Lower leg skin (tissue), 4 donors: Measurements from ENCODE around the gene ERN1. TPM values are rescaled to one million over a fixed set of nuclear protein-coding genes. Genes with fewer than 3 reads are reported as not detected.

Experiments
- DNase-seq, 2 donors: peaks; one replicate each; pipeline ENCODE4 v3.0.0-alpha.2; 2019; ENCODE audit warnings: low spot score in 2 of 2
- H3K4me3 ChIP-seq: fragments of 200-600 bp; sonication (generic); 2 replicates; pipeline ENCODE4 v1.5.1; 2017; ENCODE audit warnings: mild to moderate bottlenecking, low read depth; ENCODE audit not compliant: poor library complexity, severe bottlenecking
- CTCF ChIP-seq, 3 donors: fragments of 450-650 bp; IDR thresholded peaks; one replicate each; pipeline ENCODE4 v1.5.1; 2016; ENCODE audit warnings: antibody characterized with exemption in 3 of 3, mild to moderate bottlenecking in 3 of 3, moderate library complexity in 2 of 3
- POLR2A ChIP-seq, 2 donors: fragments of 450-650 bp; IDR thresholded peaks; one replicate each; pipeline ENCODE4 v1.6.1; 2016 to 2017; ENCODE audit warnings: antibody characterized with exemption in 2 of 2, mild to moderate bottlenecking in 1 of 2, moderate library complexity in 1 of 2
- WGBS, 2 donors: methylation state at CpG; one replicate each; pipeline ENCODE4 v1.1.5; 2018; 5-methylcytosine and 5-hydroxymethylcytosine counted together
- intact Hi-C: fragments of 100-400 bp; cut with DNase I; formaldehyde crosslinking; loops from one replicate; pipeline ENCODE4 v1.15.0; 2023; ENCODE audit warnings: low total_unique reads
- total RNA-seq, 4 donors: library from RNA; depleted of rRNA; stranded (reverse); fragments of >200 nt; gene quantifications; one replicate each; pipeline ENCODE4 v1.1.0, GENCODE V29; 2016

Gene ERN1
- total RNA-seq, 4 donors from 2014 or later, result 18.2 to 44.0 (median 22.8) TPM

GRCh38 chr17:64110379-64111152 is 19.4 kb downstream of the ERN1 start:
- TF ChIP-seq POLR2A (IDR thresholded peaks at IDR 0.05), result no peak
- no peak for TF ChIP-seq CTCF (IDR thresholded peaks at IDR 0.05)
- 74% methylated on average over 12 of the region's 12 CpGs for WGBS, 2 donors
- no peak overlapping the region for H3K4me3 ChIP-seq
- intact Hi-C loops, result no loop called here
- DNase-seq, result no peak

- no peak for TF ChIP-seq CTCF (IDR thresholded peaks at IDR 0.05)
- TF ChIP-seq POLR2A (IDR thresholded peaks at IDR 0.05), result no peak
- no peak overlapping the region for H3K4me3 ChIP-seq
- DNase-seq, result no peak
- WGBS, 2 donors, result 92 to 93% methylated on average over 5 of the region's 5 CpGs
- intact Hi-C loops, result no loop called here
These were observed 20.5 kb downstream of the ERN1 start for GRCh38 chr17:64109400-64109799.

GRCh38 chr17:64107500-64108236 is 22.3 kb downstream of the ERN1 start:
- no peak for TF ChIP-seq POLR2A (IDR thresholded peaks at IDR 0.05)
- 72 to 74% methylated on average over 5 of the region's 5 CpGs for whole genome bisulfite sequencing, 2 donors
- no peak for DNase-seq
- intact Hi-C loops, result no loop called here
- H3K4me3 ChIP-seq, result no peak overlapping the region

GRCh38 chr17:64106918-64107317 is 23.0 kb downstream of the ERN1 start:
- no peak for DNase-seq
- no peak for TF ChIP-seq CTCF (IDR thresholded peaks at IDR 0.05)
- no peak for TF ChIP-seq POLR2A (IDR thresholded peaks at IDR 0.05)
- intact Hi-C loops, result no loop called here
- no peak overlapping the region for H3K4me3 ChIP-seq
- WGBS, 2 donors, result 87 to 91% methylated on average over 3 of the region's 3 CpGs

- 88 to 95% methylated on average over 5 of the region's 5 CpGs for WGBS, 2 donors
- TF ChIP-seq CTCF (IDR thresholded peaks at IDR 0.05) (no peak), POLR2A (IDR thresholded peaks at IDR 0.05) (no peak)
- H3K4me3 ChIP-seq, result no peak overlapping the region
- DNase-seq, result no peak
- intact Hi-C loops, result no loop called here
These were observed 26.3 kb downstream of the ERN1 start for GRCh38 chr17:64103391-64104364.
